Transverse colon (tissue), 4 donors: Measurements from ENCODE around the gene KIR2DL1.
"Not testable (repeated sequence)": the region's sequence is repeated elsewhere in the genome, so short reads cannot be mapped to it uniquely, and the experiment has no call there.

ENCODE experiments used
- CTCF ChIP-seq, 5 experiments: fragments of 200-600 bp in 3 of 5; fragments of 450-650 bp in 2 of 5; sonication (generic) in 3 of 5; IDR thresholded peaks; 1 replicate in 2 of 5; 2 replicates in 3 of 5; pipeline ENCODE4 v1.5.1; 2016 to 2017; ENCODE audit warnings: antibody characterized with exemption in 5 of 5, inconsistent platforms in 3 of 5, mild to moderate bottlenecking in 2 of 5, moderate library complexity in 1 of 5
- EP300 ChIP-seq: sonication (generic); formaldehyde crosslinking; IDR thresholded peaks from one replicate; pipeline ENCODE4 v1.6.1; 2017; ENCODE audit warnings: antibody characterized with exemption, low read depth
- POLR2A ChIP-seq: fragments of 450-650 bp; IDR thresholded peaks from one replicate; pipeline ENCODE4 v1.6.1; 2016; ENCODE audit warnings: antibody characterized with exemption, mild to moderate bottlenecking, moderate library complexity
- POLR2AphosphoS5 ChIP-seq, 3 donors: sonication (generic); formaldehyde crosslinking; IDR thresholded peaks; one replicate each; pipeline ENCODE4 v1.6.1; 2016; ENCODE audit warnings: antibody characterized with exemption in 3 of 3

GRCh38 chr19:54777851-54778250 is 8.3 kb downstream of the KIR2DL1 start:
- not testable (repeated sequence) for TF ChIP-seq CTCF (IDR thresholded peaks at IDR 0.05); POLR2A; EP300; POLR2AphosphoS5 (IDR thresholded peaks at IDR 0.05)
